ENCODE data around the gene CACNA1B.

- TF ChIP-seq POLR2AphosphoS5 (IDR thresholded peaks at IDR 0.05) (no peak), POLR2A (IDR thresholded peaks at IDR 0.05) (no peak), EP300 (IDR thresholded peaks at IDR 0.05) (no peak)
Observed at GRCh38 chr9:137833721-137834613, 43.6 kb upstream of the CACNA1B start.

Measured in suprapubic skin (tissue), 4 donors.